ENCODE measurements around the gene LVRN.
"Not testable (repeated sequence)": the region's sequence is repeated elsewhere in the genome, so short reads cannot be mapped to it uniquely, and the experiment has no call there.

Gene LVRN, protein sequence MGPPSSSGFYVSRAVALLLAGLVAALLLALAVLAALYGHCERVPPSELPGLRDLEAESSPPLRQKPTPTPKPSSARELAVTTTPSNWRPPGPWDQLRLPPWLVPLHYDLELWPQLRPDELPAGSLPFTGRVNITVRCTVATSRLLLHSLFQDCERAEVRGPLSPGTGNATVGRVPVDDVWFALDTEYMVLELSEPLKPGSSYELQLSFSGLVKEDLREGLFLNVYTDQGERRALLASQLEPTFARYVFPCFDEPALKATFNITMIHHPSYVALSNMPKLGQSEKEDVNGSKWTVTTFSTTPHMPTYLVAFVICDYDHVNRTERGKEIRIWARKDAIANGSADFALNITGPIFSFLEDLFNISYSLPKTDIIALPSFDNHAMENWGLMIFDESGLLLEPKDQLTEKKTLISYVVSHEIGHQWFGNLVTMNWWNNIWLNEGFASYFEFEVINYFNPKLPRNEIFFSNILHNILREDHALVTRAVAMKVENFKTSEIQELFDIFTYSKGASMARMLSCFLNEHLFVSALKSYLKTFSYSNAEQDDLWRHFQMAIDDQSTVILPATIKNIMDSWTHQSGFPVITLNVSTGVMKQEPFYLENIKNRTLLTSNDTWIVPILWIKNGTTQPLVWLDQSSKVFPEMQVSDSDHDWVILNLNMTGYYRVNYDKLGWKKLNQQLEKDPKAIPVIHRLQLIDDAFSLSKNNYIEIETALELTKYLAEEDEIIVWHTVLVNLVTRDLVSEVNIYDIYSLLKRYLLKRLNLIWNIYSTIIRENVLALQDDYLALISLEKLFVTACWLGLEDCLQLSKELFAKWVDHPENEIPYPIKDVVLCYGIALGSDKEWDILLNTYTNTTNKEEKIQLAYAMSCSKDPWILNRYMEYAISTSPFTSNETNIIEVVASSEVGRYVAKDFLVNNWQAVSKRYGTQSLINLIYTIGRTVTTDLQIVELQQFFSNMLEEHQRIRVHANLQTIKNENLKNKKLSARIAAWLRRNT

DNA sequence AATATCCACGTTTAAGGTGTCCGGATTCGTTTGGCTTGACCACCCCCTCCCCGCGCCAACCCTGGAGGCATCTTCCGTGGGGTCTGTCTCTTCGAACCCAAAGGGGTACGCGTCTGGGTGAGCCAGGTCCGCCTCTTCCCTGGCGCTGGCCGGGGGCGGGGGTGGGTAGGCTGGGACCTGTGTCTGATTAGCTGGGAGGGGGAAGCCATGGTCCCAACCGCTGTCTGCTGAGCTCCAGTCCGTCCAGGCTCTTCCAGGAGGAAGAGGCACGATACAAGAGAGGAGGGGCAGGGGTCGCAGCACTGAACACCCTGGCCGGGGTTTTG is at the start of gene LVRN:
LVRN (plus strand) TSS at position 237 of the 326 bp plus-strand sequence. CDS start 143 bp downstream, outside the sequence.
- DNase-seq = no peak

DNA sequence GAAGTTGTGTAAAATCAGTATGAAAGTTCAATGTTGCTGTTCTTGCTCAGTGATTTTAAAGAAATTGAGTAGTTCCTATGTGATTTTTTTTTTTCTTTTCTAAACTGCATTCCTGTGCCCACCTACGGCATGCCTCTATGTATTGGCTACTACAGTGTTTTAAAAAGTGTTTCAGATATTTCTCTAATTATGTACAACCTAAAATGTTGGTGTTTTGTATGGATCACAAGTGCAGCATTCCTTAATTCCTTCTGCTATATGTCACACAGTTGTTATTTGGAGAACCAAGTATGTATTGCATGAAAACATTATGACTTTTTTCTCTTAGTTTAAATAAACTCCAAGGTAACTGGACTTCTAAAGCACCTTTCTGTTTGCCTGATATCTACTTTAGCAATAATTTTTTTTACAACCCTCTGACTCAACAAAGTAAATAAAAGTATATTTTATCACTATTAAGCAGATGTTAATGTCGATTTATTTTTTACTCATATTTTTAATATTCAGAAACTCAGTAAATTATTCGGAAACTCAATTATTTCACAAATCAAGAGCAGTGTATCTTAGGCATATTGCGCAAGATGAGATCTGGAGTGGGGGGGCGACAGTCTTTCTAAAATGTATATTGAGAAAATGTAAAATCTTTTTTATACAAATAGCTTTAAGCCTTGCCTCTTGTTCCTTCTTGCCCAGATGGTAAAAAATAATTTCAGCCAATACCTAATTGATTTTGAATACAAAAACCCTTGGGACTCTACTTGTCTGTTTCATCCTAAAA is 48.5 kb upstream of the LVRN start:
- DNase-seq = not testable (repeated sequence)

DNA sequence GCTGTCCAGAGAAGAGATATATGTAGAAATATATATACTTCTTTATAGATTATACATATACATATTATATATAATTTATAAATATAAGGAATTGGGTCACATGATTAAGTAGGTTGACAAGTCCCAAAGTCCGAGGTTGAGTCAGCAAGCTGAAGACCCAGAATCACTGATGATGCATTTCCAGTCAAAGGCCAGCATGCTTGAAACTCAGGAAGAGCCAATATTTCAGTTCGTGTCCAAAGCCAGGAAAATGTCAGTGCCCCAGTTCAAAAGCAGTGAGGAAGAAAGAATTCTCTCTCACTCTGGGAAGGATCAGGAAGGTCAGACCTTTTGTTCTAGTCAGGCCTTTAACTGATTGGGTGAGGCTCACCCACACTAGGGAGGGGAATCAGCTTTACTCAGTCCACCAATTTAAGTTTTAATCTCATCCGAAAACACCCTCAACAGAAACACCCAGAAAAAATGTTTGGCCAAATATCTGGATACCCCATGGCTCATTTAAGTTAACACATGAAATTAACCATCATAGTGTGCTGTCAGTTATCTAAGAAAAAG is 42.0 kb upstream of the LVRN start:
- DNase-seq = no peak

DNA sequence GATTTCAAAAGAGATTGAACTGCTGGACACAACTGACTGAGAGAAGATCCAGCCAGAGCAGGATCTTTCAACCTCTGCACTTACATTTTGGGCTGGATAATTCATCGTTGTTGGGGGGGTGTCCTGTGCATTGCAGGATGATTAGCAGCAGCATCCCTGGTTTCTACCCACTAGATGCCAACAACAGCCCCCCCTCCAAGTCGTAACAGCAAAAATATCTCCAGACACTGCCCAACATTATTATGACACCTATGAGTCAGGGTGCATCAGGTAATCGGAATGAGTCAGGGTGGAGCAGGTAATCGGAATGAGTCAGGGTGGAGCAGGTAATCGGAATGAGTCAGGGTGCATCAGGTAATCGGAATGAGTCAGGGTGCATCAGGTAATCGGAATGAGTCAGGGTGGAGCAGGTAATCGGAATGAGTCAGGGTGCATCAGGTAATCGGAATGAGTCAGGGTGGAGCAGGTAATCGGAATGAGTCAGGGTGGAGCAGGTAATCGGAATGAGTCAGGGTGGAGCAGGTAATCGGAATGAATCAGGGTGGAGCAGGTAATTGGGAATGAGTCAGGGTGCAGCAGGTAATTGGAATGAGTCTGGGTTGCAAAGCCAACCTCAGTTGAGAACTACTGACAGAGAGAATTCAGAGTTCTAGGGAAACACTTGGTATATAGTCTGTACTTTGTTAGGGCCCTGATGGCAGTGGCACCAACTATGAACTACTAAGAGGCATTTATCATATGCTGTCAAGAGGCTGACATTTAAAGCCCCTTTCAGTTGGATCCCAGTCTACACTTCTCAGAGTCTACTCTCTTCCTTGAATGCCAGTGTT is 33.5 kb upstream of the LVRN start:
- not testable (repeated sequence) for DNase-seq

DNA sequence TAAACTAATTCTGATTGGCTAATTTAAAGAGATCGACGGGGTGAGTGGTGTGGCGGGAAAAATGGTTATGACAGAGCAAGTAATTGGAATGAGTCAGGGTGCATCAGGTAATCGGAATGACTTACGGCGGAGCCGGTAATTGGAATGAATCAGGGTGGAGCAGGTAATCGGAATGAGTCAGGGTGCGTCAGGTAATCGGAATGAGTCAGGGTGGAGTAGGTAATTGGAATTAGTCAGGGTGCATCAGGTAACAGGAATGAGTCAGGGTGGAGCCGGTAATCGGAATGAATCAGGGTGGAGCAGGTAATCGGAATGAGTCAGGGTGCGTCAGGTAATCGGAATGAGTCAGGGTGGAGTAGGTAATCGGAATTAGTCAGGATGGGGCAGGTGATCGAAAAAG is 32.1 kb upstream of the LVRN start:
- DNase-seq = not testable (repeated sequence)

DNA sequence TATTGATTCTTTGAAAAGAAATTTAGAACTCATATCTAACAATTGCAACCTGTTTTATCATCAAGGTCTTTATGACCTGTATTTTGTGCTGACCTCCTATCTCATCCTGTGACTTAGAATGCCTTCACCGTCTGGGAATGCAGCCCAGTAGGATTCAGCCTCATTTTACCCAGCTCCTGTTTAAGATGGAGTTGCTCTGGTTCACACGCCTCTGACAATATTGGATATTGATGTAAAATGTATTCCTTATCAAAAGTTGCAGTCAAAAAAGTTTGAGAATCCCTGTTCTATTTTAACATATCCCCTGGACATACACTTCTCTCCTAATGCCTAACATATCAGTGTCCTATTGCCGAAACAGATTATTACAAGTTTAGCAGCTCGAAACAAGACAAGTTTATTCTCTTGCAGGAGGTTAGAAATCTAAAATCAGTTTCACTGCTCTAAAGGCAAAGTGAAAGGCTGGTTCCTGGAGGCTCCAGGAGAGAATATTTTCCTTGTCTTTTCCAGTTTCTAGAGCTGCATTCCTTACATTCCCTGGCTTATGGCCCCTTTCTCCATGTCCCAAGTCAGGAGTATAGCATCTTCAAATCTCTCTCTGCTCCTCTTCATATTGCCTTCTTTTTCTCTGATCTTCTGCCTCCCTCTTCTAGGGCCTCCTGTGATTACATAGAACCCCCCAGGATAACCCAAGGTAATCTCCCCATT is 31.5 kb upstream of the LVRN start:
- no peak for DNase-seq

DNA sequence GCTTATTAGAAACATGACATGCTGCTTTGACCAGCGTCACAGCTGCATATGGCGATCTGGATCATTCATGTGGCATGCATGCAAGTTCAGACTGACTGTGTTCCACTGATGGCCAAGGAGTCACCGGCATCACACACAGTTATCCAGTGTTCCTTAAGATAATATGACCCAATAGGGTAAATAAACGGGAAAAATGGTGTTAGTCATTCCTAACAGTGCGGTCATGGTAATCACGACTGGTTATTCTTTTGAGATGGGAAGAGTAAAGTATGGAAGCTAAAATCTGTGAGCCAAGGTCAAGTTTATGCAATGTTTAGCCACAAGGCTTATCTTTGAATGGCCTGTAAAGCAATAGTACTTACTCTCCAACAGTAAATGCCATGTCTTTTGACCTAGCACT is 29.3 kb upstream of the LVRN start:
- no peak for DNase-seq

DNA sequence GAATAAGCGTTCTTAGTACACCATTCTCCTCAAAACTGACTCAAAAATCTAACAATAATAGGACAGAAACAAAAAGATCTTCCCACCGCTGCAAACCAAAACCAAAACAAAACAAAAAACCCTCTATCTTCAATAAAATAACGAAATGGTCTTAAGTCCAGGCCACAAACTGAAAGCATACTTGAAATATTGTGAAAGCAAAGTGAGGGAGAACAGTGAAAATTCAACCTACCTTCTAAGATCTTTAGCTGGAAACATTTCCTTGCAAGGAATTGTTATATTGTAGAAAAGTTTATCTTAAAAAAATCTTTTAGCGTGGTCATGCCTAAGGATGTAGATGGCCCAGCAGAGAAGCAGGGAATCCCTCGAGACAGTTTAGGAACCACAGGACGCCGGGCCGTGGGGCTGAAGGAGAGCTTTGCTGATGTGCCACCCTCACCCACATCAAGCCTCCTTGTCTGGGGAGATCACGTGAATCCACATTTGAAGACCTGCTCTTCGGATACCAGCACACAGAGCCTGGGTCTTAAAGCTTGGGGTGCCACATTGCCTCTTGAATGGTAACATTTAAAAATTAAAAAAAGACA is 27.8 kb upstream of the LVRN start:
- DNase-seq = no peak

DNA sequence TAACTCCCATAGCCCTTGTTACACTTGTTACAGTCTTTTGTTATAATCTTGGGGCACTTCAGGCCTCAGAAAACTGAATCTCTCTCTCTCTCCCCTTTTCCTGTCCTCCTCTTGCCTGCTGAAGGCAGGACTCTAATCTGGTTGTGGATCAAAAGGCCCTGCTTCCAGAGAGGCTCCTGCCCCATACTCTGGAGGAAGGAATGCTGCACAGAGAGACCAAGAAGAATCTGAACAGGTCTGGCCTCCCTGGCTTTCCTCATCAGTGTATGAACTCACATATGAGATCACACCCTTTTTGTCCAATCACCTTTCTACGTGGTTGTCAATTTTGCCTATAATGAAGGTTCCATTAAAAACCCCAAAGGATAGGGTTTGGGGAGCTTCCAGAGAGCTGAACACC is 26.2 kb upstream of the LVRN start:
- no peak for DNase-seq

DNA sequence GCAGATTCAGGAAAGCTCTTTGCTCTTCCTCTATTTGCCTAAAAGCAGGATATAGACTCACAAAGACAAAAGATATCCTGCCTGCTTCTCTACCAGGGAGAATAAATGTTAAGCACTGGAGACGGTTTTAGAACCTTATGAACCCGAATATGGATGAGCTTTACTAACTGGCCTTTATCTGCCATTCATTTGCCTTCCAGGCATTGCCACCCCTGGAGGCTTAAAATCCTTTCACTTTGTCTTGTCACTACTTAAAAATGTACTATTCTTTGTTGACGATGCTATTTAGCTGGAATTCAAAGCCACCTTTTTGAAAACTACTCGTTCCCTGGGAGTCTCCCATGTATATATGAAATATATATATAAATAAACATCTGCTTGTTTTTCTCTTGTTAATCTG is 23.2 kb upstream of the LVRN start:
- DNase-seq = no peak

DNA sequence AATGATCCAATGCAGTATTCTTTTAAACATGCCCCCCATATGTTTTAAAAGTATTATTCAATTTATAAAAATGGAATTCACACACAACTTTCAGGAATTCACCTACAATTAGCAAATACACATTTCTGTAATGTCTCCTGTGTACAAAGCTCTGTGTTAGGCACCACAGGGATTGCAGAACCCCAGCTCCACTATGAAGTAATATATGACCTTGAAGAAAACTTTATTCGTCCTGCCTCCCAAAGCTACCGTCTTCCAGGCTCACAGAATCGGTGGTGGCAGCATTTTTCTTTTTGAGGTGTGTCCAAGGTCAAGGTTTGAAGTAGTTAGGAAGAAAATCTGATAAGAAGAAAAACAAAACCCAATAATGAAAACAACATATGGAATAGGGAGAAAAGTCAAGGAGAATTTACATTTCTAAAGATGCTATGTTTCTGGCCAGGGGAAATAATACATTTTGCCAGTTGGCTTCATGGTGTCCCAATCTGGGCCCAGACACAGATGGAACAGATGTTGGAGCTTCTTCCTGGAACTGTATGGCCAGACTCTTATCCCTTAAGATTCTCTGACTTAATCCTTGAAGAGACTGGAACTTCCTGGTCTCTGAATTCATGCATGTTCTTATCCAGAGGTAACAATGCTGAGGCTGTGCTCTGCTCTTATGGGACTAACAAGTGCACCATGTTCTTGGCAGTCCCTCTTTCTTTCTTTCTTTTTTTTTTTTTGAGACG is 22.0 kb upstream of the LVRN start:
- no peak for DNase-seq

DNA sequence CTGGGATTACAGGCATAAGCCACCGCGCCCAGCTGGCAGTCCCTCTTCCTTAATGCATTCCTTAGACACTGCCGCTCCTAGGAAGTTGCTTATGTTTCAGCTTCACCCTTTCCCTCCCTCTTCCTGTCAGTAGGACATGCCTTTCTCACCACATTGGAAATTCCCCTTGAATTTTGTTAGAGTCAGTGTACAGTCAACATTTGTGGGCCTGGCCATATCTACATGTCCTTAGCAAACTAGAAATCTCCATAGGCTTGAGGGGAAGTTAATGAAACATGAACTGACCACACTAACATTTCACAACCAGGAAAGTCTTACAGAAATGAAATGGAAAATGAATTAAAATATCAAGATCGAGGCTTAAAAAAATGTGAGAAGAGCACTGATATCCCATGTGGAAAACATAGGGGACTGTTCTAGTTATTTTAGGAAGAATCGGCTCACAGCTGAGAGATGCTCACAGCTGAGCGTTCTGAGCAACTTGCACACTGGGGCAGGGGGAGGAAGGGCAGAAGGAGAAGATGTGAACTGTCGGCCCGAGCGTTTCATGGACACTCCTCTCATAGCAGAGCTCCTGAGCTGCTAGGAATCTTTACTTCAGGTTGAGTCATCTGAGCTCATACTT is 21.1 kb upstream of the LVRN start:
- DNase-seq = no peak

DNA sequence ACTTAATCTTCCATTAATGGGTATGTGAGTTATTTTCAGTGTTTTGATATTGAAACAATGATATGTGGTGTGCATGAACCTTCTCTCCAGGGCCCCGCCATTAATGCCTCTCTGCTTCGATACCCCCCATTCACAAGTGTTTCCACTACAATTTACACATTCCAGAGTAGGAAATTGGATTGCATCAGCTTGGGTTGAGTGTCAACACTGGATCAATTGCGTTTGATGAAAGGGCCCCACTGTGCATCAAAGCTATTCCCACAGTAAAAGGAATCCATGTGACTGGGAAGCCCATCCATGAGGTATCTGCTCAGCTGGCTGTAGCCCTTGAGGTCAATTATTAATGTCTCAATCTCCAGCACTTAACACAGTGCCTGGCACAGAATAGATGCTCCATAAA is 17.8 kb upstream of the LVRN start:
- no peak for DNase-seq

DNA sequence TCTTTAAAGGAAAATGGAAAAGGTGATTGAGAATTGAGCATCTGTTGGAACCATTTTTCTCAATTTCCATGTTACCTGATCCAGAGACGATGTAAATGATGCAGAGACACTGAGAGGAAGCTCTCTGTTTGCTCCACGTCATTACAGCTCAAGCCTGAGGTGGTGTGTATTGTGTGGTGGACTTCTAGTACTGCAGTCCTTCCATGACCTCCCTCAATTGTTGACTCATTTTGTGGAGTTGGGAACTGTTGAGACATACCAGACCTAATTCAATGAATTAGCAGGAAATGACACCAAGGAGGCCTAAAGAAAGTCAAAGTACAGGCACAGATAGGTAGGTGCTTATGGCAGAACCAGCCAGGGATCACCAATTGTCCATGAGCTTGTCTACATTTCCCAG is 15.6 kb upstream of the LVRN start:
- DNase-seq = no peak

DNA sequence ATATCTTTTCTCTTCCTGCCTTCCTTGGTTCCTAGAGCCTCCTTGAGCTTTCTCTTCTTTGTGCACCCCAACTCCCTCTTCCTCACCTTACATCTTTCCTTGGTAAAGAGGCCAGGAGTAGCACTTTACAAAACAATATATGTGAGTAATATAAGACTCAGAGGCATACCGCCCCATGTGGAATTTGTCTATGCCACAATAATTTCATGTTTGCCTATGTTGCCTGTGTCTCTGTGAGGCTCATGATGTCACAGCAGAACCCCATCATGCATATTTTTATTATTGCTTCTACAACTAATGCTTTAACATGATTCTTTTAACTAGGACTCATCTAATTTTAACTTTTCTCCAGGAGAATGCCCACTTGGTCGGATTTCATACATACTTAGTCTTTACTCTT is 15.0 kb upstream of the LVRN start:
- no peak for DNase-seq

DNA sequence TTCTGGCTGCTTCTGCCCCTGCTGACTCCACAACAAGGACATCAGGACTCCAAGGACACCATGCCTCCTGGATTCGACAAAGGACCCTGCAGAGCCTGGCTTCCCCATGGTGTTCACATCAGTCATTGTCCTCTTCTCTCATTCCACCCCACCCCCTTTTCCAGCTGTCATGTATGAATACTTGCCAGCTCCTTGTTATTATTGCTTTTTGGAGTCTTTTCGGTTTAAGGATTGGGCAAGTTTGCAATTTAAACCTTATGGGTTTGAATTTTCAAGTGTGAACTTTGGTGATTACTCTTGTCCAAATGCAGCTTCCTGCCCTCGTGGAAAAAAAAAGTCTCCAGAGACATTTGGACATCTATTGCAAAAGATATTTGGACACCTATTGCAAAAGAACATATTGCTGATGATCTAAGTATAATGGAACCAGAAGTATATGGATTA is 14.2 kb upstream of the LVRN start:
- DNase-seq = no peak

DNA sequence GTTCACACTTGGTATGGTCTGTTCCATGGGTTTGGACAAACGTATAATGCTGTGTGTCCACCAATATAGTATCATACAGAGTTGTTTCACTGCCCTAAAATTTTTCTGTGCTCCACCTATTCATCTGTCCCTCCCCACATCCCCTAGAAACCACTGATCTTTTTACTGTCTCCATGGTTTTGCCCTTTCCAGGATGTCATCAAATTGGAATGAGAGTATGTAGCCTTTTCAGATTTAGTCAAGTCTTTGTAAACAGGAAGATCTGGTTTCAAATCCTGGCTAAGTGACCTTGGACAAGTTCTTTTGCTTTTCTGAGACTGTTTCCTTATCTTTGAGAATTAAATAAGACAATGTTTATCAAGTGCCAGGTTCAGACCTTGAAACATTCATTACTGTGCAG is 13.2 kb upstream of the LVRN start:
- no peak for DNase-seq

DNA sequence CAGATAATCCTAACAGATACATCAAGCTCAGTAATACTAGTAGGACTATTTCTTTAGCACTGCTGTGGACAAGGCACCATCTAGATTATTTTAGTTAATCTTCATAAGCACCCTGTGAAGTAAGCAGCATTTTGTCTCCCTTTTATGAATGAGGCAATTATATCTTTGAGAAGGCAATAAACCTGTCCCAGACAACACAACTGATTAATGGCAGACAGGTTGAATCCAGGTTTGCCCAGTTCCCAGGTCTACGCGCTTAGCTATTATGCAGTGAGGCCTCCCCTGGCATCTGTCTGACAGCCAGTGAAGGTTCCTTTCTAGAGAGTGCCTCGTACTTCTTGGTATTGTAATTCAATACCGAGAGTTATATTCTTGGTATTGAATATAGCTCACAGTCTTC is 9.7 kb upstream of the LVRN start:
- DNase-seq = no peak
